ENCODE measurements around the gene DDN. TPM values are rescaled to one million over a fixed set of nuclear protein-coding genes. Genes with fewer than 3 reads are reported as not detected.

Gene DDN
- total and polyA plus RNA-seq, 8 donors = 0.03 to 0.12 (median 0.06) TPM; not detected in 3

DNA sequence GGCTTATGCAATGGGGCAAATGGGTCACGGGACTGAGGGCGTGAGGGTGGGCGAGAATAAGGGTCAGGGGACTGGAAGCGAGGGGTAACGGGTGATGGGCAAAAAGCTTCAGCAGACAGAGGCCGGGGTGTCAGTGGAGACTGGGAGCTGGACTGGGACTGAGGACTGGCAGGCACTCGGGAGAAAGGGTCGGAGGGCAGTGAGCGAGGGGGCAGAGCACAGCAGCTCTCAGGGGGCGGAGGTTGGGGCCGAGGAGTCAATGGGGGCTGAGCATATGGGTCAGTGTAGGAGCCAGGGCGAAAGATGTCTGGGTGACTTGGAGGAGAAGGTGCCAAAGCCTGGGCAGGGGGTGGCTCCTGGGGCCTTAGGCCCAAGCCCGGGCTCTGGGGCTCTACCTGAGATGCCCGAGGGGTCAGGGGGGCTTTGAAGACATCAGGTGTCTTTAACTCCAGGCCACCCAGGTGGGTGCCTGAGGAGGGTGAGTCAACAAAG lies 41.2 kb upstream of the DDN start:
- H3K27ac ChIP-seq = no peak overlapping the region

DNA sequence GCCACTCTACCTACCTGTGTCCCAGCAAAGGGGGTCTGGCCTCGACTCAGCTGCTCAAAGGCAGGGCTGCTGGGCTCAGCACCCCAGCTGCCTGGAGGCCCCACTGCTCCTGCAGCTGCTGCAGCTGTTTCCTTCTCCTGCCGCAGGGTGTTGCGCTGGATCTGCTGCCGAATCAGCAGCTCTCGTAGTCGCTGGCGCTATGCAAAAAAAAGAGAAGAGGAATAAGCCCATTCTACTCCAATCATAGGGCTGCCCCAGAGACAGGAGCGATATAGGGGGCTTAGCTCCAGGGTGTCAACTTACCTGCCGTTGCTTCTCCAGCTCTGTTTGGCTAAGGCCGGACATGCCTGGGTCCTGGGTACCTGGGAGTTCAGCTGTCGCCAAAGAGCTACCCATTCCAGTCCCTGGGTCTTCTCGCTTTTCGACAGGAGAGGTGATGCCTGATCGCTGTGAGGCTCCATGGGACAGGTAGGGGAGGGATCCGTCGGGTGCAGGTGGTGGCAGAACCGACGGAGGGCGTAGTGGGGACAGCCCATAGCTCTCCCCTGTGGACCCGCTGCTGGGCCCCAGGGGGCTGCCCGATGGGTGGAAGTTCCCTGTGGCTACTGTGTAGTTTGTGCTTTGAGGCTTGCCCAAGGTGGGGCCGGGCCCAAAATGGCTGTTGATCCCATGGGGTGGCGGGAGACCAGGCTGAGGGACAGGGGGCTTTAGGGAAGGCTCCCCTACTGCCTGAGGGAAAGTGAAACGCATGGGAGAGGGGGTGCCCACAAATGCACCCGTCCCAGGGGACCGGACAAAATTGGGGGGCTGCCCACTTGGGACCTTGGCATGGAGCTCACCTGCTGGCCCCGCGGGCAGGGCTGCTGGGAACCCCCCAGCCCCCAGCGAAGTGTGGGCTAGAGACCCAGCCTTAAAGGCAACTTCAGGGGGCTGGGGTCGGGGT lies 40.5 kb upstream of the DDN start:
- DNase-seq = peak in 1 of 6 donors; percentile 67
- no peak for ATAC-seq
- Histone ChIP-seq H3K27ac (no peak overlapping the region), H3K9me3 (no peaks in the 10 kb centered on the region), H3K36me3 (peaks cover 22 to 70% (median 44%) of the 10 kb centered on the region in 3 donors), H3K4me3 (no peak overlapping the region), H3K4me1 (no peaks in the 10 kb centered on the region), H3K27me3 (no peaks in the 10 kb centered on the region)
- intact Hi-C loops (cut with DNase I) = no loop called here
- 92 to 94% methylated on average over 30 of the region's 30 CpGs for WGBS, 2 donors
- TF ChIP-seq, protein P1, sequence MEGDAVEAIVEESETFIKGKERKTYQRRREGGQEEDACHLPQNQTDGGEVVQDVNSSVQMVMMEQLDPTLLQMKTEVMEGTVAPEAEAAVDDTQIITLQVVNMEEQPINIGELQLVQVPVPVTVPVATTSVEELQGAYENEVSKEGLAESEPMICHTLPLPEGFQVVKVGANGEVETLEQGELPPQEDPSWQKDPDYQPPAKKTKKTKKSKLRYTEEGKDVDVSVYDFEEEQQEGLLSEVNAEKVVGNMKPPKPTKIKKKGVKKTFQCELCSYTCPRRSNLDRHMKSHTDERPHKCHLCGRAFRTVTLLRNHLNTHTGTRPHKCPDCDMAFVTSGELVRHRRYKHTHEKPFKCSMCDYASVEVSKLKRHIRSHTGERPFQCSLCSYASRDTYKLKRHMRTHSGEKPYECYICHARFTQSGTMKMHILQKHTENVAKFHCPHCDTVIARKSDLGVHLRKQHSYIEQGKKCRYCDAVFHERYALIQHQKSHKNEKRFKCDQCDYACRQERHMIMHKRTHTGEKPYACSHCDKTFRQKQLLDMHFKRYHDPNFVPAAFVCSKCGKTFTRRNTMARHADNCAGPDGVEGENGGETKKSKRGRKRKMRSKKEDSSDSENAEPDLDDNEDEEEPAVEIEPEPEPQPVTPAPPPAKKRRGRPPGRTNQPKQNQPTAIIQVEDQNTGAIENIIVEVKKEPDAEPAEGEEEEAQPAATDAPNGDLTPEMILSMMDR (IDR thresholded peaks at IDR 0.05) = no peak
- FAIRE-seq = no peak

More for the DNA sequence above, 41.2 kb upstream of the DDN start:
- intact Hi-C loops (cut with DNase I) = no loop called here
- Histone ChIP-seq H3K4me1 (no peaks in the 10 kb centered on the region), H3K4me3 (no peak overlapping the region), H3K36me3 (peaks cover 23 to 77% (median 49%) of the 10 kb centered on the region in 3 donors), H3K9me3 (no peaks in the 10 kb centered on the region), H3K27me3 (no peaks in the 10 kb centered on the region)
- TF ChIP-seq, protein P1 (IDR thresholded peaks at IDR 0.05) = no peak
- FAIRE-seq = no peak
- ATAC-seq = no peak
- WGBS, 2 donors = 92 to 94% methylated on average over 14 of the region's 14 CpGs
- DNase-seq = peak in 1 of 6 donors; percentile 54

DNA sequence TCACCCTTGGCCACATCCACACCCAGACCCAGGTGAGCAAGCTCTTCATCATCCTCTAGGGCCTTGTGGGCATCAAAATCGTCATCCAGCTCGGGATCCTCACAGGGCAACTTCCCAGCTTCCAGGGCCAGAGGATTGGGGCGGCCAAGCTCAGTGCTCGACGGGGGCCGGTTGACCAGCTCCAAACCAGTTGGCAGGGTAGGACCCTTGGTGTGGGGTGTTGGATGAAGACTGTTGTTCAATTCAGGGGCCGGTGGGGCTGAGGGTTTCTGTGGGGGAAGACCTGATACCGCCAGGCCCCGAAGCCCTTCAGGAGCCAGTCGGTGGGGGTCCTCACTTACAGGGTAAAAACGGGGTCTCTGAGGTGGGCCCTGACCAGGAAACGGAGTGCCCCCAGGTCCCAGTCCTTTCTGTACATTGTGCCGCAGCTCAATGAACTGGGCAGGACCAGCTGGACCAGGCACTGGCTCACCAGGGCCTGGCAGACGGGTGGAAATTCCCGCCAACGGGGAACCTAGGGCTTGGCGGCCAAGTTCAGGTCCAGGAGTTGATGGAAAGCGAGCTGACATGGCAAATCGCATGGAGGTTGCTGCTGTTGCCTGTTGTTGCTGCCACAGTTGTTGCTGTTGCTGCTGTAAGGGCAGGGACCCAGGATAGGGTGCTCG lies 39.2 kb upstream of the DDN start:
- FAIRE-seq (no peak), DNase-seq (no peak), ATAC-seq (no peak)
- TF ChIP-seq, protein P1 (IDR thresholded peaks at IDR 0.05) = no peak
- intact Hi-C loops (cut with DNase I) = no loop called here
- Histone ChIP-seq H3K27me3 (no peaks in the 10 kb centered on the region), H3K36me3 (peaks cover 20 to 67% (median 33%) of the 10 kb centered on the region in 3 donors), H3K9me3 (no peaks in the 10 kb centered on the region), H3K4me1 (no peaks in the 10 kb centered on the region), H3K27ac (no peak overlapping the region), H3K4me3 (no peak overlapping the region)
- 88 to 91% methylated on average over 20 of the region's 20 CpGs for WGBS, 2 donors

DNA sequence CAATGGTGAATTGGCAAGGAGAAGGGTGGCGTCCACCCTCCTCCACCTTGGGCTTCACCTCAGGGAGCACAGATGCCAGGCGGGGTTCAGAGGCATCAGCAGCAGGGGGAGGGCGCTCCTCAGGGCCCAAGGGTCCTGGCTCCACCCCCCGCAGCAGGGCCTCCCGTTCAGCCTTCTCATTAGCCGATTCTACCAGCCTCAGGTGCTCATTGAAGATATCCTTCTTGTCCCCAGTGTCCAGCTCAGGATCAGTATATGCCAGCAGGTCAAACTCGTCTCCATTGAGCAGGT lies 38.7 kb upstream of the DDN start:
- H3K36me3 ChIP-seq = peaks cover 20 to 67% (median 27%) of the 10 kb centered on the region in 3 donors
- intact Hi-C loops (cut with DNase I) = no loop called here
- H3K9me3 ChIP-seq = no peaks in the 10 kb centered on the region
- FAIRE-seq (no peak), DNase-seq (no peak), ATAC-seq (no peak)
- no peak overlapping the region for H3K27ac ChIP-seq
- H3K27me3 ChIP-seq = no peaks in the 10 kb centered on the region
- H3K4me3 ChIP-seq = no peak overlapping the region
- 90 to 92% methylated on average over 7 of the region's 7 CpGs for WGBS, 2 donors
- TF ChIP-seq, protein P1 (IDR thresholded peaks at IDR 0.05) = no peak
- no peaks in the 10 kb centered on the region for H3K4me1 ChIP-seq

All from pancreas (tissue), 10 donors.